Measurements from ENCODE around the gene ZNF280D.

GRCh38 chr15:56725386-56725785 is 7.9 kb downstream of the ZNF280D start:
- TF ChIP-seq CTCF (IDR thresholded peaks at IDR 0.05; ENCODE audit: borderline replicate concordance, extremely low read depth, low read length, poor library complexity, severe bottlenecking) = no peak
- TF ChIP-seq EZH2 (IDR thresholded peaks at IDR 0.05; ENCODE audit: borderline replicate concordance, low read depth, low read length, severe bottlenecking) = no peak

Measured in DND-41 (cell line).